Measurements from ENCODE around the gene IRAK2.

DNA sequence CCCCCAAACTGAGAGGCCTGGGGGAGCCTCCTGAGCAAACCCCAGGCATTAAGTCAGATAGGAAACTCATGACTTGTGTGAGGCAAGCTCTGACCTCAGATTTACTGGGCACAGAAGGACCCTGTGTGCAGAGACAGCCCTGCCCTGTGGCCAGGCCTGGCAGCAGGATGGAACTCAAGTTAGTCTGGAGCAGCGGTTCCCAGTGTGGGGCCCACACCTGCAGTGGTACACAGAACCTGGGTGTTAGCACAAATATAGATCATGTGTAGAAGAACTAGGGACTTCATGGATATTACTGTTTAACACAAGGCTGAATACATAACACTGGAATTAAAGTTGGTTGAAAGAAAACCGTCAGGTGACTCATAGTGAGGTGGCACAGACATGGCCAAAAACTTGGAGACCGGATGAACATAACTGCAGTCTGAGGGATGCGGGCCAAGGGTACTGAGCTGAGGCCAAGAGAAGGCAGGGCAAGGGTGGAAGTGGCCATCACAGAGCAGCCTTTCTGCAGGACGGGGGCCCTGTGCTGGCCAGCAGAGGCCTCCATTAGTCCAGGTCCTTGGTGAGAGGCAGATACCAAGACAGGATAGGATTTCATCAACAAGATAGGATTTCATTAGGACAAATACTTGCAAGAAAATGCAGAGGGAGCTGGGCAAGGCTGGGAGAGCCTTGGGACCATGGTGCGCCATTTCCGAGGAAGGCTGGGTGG lies 40.9 kb downstream of the IRAK2 start:
- no peak for TF ChIP-seq POLR2A (IDR thresholded peaks at IDR 0.05)
- TF ChIP-seq, protein P1, sequence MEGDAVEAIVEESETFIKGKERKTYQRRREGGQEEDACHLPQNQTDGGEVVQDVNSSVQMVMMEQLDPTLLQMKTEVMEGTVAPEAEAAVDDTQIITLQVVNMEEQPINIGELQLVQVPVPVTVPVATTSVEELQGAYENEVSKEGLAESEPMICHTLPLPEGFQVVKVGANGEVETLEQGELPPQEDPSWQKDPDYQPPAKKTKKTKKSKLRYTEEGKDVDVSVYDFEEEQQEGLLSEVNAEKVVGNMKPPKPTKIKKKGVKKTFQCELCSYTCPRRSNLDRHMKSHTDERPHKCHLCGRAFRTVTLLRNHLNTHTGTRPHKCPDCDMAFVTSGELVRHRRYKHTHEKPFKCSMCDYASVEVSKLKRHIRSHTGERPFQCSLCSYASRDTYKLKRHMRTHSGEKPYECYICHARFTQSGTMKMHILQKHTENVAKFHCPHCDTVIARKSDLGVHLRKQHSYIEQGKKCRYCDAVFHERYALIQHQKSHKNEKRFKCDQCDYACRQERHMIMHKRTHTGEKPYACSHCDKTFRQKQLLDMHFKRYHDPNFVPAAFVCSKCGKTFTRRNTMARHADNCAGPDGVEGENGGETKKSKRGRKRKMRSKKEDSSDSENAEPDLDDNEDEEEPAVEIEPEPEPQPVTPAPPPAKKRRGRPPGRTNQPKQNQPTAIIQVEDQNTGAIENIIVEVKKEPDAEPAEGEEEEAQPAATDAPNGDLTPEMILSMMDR (IDR thresholded peaks at IDR 0.05): no peak

All from ovary (tissue), 3 donors.